ENCODE data around the gene EGF. TPM values are rescaled to one million over a fixed set of nuclear protein-coding genes. Genes with fewer than 3 reads are reported as not detected.

Gene EGF
- total RNA-seq, 1 experiment from 2014 or later: 0.25 TPM

DNA sequence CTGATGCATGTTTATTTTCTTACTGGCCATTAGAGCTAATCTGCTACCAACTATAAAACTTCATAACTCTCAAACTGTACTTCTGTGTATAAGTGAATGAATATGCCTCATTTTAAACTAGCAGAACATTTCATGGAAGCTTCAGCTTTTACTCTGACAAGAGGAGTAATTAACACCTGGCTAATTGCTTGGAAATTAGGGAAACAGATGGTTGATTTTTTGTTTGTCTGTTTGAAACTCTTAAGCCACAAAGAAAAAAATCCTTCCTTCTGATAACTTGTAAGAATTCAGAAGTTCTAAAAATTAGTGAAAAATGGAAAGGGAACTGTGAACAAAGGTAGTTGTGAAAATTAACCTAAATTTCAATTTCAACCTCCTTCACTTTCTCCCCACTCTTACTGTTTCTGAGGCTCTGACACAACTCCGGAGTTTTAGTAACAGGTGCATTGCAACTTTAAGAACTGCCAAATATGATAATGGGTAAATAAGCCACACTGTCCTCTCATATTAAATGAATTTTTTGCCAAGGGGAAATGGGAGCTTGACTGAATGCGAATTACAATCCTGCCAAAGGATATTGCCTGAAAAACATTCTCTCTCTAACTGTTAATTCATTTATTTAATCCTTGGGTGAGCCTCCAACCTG lies 1.0 kb downstream of the EGF start:
- Histone ChIP-seq H3K4me3 (ENCODE audit: low read depth, low read length) (no peak overlapping the region), H3K27me3 (replicated peaks; ENCODE audit: control insufficient read depth, insufficient read depth, low read length) (no peaks in the 10 kb centered on the region), H3K4me1 (peaks cover 6% of the 10 kb centered on the region; the same call in 1 of the 2 replicates), H3K36me3 (ENCODE audit: control insufficient read depth, insufficient read depth, low read length) (no peaks in the 10 kb centered on the region), H3K9me3 (no peaks in the 10 kb centered on the region)
- intact Hi-C loops (cut with micrococcal nuclease; ENCODE audit: unreplicated experiment): loop anchor here (2.0 kb wide), 1 partner anchor 59 kb away; no protein-coding TSS in a partner anchor
- TF ChIP-seq, protein P1, sequence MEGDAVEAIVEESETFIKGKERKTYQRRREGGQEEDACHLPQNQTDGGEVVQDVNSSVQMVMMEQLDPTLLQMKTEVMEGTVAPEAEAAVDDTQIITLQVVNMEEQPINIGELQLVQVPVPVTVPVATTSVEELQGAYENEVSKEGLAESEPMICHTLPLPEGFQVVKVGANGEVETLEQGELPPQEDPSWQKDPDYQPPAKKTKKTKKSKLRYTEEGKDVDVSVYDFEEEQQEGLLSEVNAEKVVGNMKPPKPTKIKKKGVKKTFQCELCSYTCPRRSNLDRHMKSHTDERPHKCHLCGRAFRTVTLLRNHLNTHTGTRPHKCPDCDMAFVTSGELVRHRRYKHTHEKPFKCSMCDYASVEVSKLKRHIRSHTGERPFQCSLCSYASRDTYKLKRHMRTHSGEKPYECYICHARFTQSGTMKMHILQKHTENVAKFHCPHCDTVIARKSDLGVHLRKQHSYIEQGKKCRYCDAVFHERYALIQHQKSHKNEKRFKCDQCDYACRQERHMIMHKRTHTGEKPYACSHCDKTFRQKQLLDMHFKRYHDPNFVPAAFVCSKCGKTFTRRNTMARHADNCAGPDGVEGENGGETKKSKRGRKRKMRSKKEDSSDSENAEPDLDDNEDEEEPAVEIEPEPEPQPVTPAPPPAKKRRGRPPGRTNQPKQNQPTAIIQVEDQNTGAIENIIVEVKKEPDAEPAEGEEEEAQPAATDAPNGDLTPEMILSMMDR (IDR thresholded peaks at IDR 0.05; ENCODE audit: insufficient read depth in 1 of 2, low read depth in 1 of 2, low read length in 1 of 2, severe bottlenecking in 1 of 2, unreplicated experiment in 1 of 2): no peak
- Mint-ChIP-seq H3K4me1 (ENCODE audit: low read depth, unreplicated experiment) (peaks cover 8% of the 10 kb centered on the region), H3K9me3 (ENCODE audit: unreplicated experiment) (no peaks in the 10 kb centered on the region), H3K27ac (ENCODE audit: unreplicated experiment) (no peak overlapping the region), H3K4me3 (ENCODE audit: unreplicated experiment) (no peak overlapping the region), H3K27me3 (ENCODE audit: insufficient read depth, unreplicated experiment) (no peaks in the 10 kb centered on the region), H3K36me3 (ENCODE audit: insufficient read depth, unreplicated experiment) (no peaks in the 10 kb centered on the region)
- POLR2A ChIA-PET: no interaction called here
- no TSS peak for BruUV-seq (replicated peaks)
- no peak for DNase-seq
- CTCF ChIA-PET: no interaction called here

DNA sequence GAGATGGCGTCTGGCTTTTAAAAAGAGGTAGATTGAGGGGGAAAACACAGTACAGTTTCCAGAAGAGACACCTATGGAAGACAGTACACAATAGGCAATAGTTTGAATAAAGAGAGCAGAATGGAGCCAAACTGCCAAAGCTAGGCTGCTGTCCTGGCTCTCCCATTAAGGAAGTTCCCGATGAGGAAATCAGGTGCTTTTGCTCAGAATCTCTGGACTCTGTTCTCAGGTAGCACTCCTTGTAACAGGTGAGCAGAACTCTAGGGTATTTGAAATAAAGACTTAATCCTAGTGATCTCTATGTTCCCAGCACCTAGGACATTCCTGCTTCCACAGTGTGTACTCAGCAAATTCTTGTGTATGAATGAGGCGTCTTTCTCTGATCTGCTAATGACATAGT lies 1.6 kb downstream of the EGF start:
- no peak overlapping the region for H3K27ac Mint-ChIP-seq (ENCODE audit: unreplicated experiment)

DNA sequence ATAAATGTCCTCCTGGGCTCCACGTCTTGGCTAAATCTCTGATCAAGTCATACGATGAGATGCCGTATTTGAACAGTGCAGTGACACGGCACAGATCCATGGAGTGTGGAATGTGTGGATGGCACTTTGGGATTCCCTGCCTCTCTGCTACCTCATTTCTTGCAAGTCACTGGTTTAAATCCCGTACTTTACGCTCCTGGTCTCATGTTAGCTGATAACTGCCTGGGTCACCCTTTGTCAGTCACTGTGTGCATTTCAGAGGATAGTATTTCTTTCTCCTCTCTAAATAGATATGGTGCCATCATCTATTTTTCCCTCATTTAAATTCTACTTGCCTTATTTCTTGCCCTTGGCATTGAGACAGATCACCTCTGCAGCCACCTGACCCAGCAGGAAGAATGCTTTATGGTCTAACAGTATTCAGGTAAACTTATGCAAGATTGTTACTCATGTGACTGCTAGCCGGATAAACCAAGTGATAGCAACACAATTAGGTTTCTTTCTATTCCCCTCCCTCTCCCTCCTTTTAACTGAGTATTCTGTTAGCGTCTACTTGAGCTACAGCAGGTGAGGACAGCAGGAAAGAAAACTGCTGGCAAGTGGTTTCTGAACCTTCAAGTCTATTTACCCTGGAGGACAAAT lies 2.8 kb downstream of the EGF start:
- intact Hi-C loops (cut with micrococcal nuclease; ENCODE audit: unreplicated experiment): loop anchor here (2.0 kb wide), 1 partner anchor 57 kb away; no protein-coding TSS in a partner anchor
- Mint-ChIP-seq H3K27me3 (ENCODE audit: insufficient read depth, unreplicated experiment) (no peaks in the 10 kb centered on the region), H3K36me3 (ENCODE audit: insufficient read depth, unreplicated experiment) (no peaks in the 10 kb centered on the region), H3K4me3 (ENCODE audit: unreplicated experiment) (no peak overlapping the region), H3K4me1 (ENCODE audit: low read depth, unreplicated experiment) (peaks cover 1% of the 10 kb centered on the region), H3K9me3 (ENCODE audit: unreplicated experiment) (no peaks in the 10 kb centered on the region), H3K27ac (ENCODE audit: unreplicated experiment) (no peak overlapping the region)
- Histone ChIP-seq H3K4me3 (ENCODE audit: low read depth, low read length) (no peak overlapping the region), H3K36me3 (ENCODE audit: control insufficient read depth, insufficient read depth, low read length) (no peaks in the 10 kb centered on the region), H3K4me1 (peaks cover 6% of the 10 kb centered on the region; the same call in 1 of the 2 replicates), H3K27me3 (replicated peaks; ENCODE audit: control insufficient read depth, insufficient read depth, low read length) (no peaks in the 10 kb centered on the region), H3K9me3 (no peaks in the 10 kb centered on the region)
- BruUV-seq (replicated peaks): no TSS peak
- POLR2A ChIA-PET: no interaction called here
- no peak for DNase-seq
- CTCF ChIA-PET: no interaction called here
- TF ChIP-seq, protein P1 (IDR thresholded peaks at IDR 0.05; ENCODE audit: insufficient read depth in 1 of 2, low read depth in 1 of 2, low read length in 1 of 2, severe bottlenecking in 1 of 2, unreplicated experiment in 1 of 2): no peak

More for the DNA sequence above, 1.6 kb downstream of the EGF start:
- Mint-ChIP-seq H3K9me3 (ENCODE audit: unreplicated experiment) (no peaks in the 10 kb centered on the region), H3K27me3 (ENCODE audit: insufficient read depth, unreplicated experiment) (no peaks in the 10 kb centered on the region), H3K36me3 (ENCODE audit: insufficient read depth, unreplicated experiment) (no peaks in the 10 kb centered on the region), H3K4me1 (ENCODE audit: low read depth, unreplicated experiment) (peaks cover 8% of the 10 kb centered on the region), H3K4me3 (ENCODE audit: unreplicated experiment) (no peak overlapping the region)
- intact Hi-C loops (cut with micrococcal nuclease; ENCODE audit: unreplicated experiment): loop anchor here (2.0 kb wide), 1 partner anchor 58 kb away; no protein-coding TSS in a partner anchor
- TF ChIP-seq, protein P1 (IDR thresholded peaks at IDR 0.05; ENCODE audit: insufficient read depth in 1 of 2, low read depth in 1 of 2, low read length in 1 of 2, severe bottlenecking in 1 of 2, unreplicated experiment in 1 of 2): no peak
- H3K4me1 ChIP-seq: peaks cover 6% of the 10 kb centered on the region; the same call in 1 of the 2 replicates
- ChIA-PET CTCF (no interaction called here), POLR2A (no interaction called here)
- no peaks in the 10 kb centered on the region for H3K27me3 ChIP-seq (replicated peaks; ENCODE audit: control insufficient read depth, insufficient read depth, low read length)
- H3K4me3 ChIP-seq (ENCODE audit: low read depth, low read length): no peak overlapping the region
- no peaks in the 10 kb centered on the region for H3K9me3 ChIP-seq
- H3K36me3 ChIP-seq (ENCODE audit: control insufficient read depth, insufficient read depth, low read length): no peaks in the 10 kb centered on the region
- no peak for DNase-seq
- no TSS peak for BruUV-seq (replicated peaks)
